ENCODE results near the gene NMB. TPM values are rescaled to one million over a fixed set of nuclear protein-coding genes. Genes with fewer than 3 reads are reported as not detected.

Gene NMB
- total RNA-seq, 4 donors from 2014 or later = 3.6 to 7.4 (median 5.1) TPM

DNA sequence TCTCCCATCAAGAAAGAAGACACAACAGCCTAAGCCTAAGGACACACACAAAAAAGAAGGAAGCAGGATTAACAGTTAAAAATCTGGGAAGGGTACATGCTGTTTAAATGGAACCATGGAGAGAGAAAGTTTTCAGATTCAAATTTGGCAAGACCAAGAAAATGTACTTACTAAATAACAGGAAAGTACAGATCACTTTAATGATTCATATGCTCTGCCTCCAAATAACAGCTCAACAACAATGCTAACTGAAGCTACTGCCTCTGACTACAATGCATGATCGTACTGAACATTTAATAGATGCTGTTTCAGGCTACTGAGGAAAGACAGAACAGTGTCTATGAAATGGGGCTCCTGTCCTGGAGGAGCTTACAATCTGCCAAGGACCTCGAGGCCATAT, 8.4 kb upstream of the NMB start:
- H3K36me3 ChIP-seq = peaks cover 13 to 64% (median 58%) of the 10 kb centered on the region in 4 donors
- no peaks in the 10 kb centered on the region for H3K4me1 ChIP-seq
- no peaks in the 10 kb centered on the region for H3K27me3 ChIP-seq
- no peak overlapping the region for H3K27ac ChIP-seq (replicated peaks in 1 of 4)
- intact Hi-C loops (cut with DNase I) = no loop called here
- H3K9me3 ChIP-seq = no peaks in the 10 kb centered on the region
- 66% methylated on average over 2 of the region's 2 CpGs for WGBS
- no peak for DNase-seq (ENCODE audit: extremely low spot score)
- H3K4me3 ChIP-seq = no peak overlapping the region
- TF ChIP-seq POLR2AphosphoS5 (IDR thresholded peaks at IDR 0.05) (no peak), POLR2A (IDR thresholded peaks at IDR 0.05; ENCODE audit: low read depth) (no peak), EP300 (IDR thresholded peaks at IDR 0.05) (no peak), CTCF (IDR thresholded peaks at IDR 0.05) (no peak)

GRCh38 chr15:84661001-84661400, 3.0 kb upstream of the NMB start:
- Histone ChIP-seq H3K27ac (replicated peaks in 1 of 4) (no peak overlapping the region), H3K4me1 (peaks cover 3 to 21% (median 16%) of the 10 kb centered on the region in 4 donors), H3K27me3 (no peaks in the 10 kb centered on the region), H3K9me3 (no peaks in the 10 kb centered on the region), H3K4me3 (no peak overlapping the region), H3K36me3 (peaks cover 0 to 21% (median 15%) of the 10 kb centered on the region in 4 donors)
- WGBS = 95% methylated on average over 10 of the region's 10 CpGs
- TF ChIP-seq POLR2AphosphoS5 (IDR thresholded peaks at IDR 0.05) (no peak), EP300 (IDR thresholded peaks at IDR 0.05) (no peak), CTCF (IDR thresholded peaks at IDR 0.05) (no peak), POLR2A (IDR thresholded peaks at IDR 0.05; ENCODE audit: low read depth) (no peak)
- intact Hi-C loops (cut with DNase I) = no loop called here
- no peak for DNase-seq (ENCODE audit: extremely low spot score)

GRCh38 chr15:84659904-84660781, 2.1 kb upstream of the NMB start:
- Histone ChIP-seq H3K4me3 (no peak overlapping the region), H3K27me3 (no peaks in the 10 kb centered on the region), H3K27ac (replicated peaks in 1 of 4) (no peak overlapping the region), H3K9me3 (no peaks in the 10 kb centered on the region), H3K36me3 (peaks cover 0 to 12% (median 6%) of the 10 kb centered on the region in 4 donors), H3K4me1 (peaks cover 9 to 26% (median 20%) of the 10 kb centered on the region in 4 donors)
- intact Hi-C loops (cut with DNase I) = loop anchor here (2.0 to 5.0 kb wide), 3 partner anchors 57 to 87 kb away; partner anchors contain the start of genes SEC11A, ZNF592 and ZSCAN2
- DNase-seq (ENCODE audit: extremely low spot score) = no peak
- no peak for TF ChIP-seq EP300 (IDR thresholded peaks at IDR 0.05)
- TF ChIP-seq CTCF (IDR thresholded peaks at IDR 0.05) = no peak
- WGBS = 78% methylated on average over 4 of the region's 4 CpGs

DNA sequence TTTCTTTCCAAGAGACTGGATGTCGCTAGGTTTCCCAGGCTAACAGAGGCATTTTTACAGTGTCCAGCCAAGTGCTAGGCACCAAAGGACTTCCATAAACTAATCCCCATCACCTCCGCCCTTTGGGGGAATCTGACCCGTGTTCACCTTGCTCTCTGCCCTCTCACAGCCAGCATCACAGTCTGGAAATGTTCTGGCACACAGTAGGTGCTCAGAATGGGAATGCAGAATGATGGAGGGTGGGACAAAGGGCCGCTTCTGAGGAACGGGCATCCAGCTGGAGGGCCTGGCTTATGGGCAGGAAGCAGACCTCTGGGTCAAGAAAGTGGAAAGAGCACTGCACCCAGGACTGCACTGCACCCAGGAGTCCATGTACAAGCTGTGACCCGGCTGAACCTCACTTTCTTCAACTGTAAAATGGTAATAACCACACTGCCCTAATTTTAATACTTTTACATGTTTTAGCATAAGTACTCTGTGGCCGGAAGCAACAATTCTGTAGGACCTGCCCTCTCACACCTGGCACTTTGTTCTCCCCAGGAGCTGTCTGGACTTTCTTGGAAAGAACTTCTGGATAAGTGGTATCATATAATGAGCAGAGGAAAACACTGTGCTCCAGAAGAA, 901 bp upstream of the NMB start:
- DNase-seq (ENCODE audit: extremely low spot score) = no peak
- Histone ChIP-seq H3K4me1 (peaks cover 16 to 33% (median 26%) of the 10 kb centered on the region in 4 donors), H3K9me3 (no peaks in the 10 kb centered on the region), H3K27me3 (no peaks in the 10 kb centered on the region), H3K4me3 (peak overlapping the region; percentile 62 to 79 (median 73)), H3K36me3 (peaks cover 0 to 4% (median 0%) of the 10 kb centered on the region in 4 donors), H3K27ac (replicated peaks in 1 of 4) (peak overlapping the region; percentile 83 to 90 (median 88))
- intact Hi-C loops (cut with DNase I) = loop anchor here (2.0 to 5.0 kb wide), 3 partner anchors 58 to 88 kb away; partner anchors contain the start of genes SEC11A, ZNF592 and ZSCAN2
- 65% methylated on average over 7 of the region's 7 CpGs for WGBS
- TF ChIP-seq POLR2AphosphoS5 (IDR thresholded peaks at IDR 0.05) (no peak), EP300 (IDR thresholded peaks at IDR 0.05) (no peak), CTCF (IDR thresholded peaks at IDR 0.05) (no peak), POLR2A (IDR thresholded peaks at IDR 0.05; ENCODE audit: low read depth) (no peak)

Data from esophagus muscularis mucosa (tissue), 4 donors.